K562 (cell line): ENCODE data around the gene GTF2A1L. TPM values are rescaled to one million over a fixed set of nuclear protein-coding genes. Genes with fewer than 3 reads are reported as not detected.

ENCODE experiments used
- ATAC-seq: fragments of 200-7000 bp; cut with Tn5 transposase; 3 replicates; pipeline ENCODE4 v1.9.1; 2020; ENCODE audit warnings: moderate library complexity
- BruUV-seq: library from RNA; stranded (reverse); fragments of 400-500 nt; replicated peaks from 2 replicates; lab custom pipeline; 2021; lab: Mats Ljungman, UMichigan
- CTCF ChIA-PET: fragments of 300-600 bp; formaldehyde crosslinking; extraction: SDS; loops from one replicate; lab custom pipeline; 2021; ENCODE audit warnings: low intra/inter-chr PET ratio; lab: Yijun Ruan, JAX
- POLR2A ChIA-PET: fragments of 300-600, 350-650 bp; sonication (Branson Sonifier 250); formaldehyde crosslinking; extraction: SDS; loops from one replicate; lab custom pipeline; 2021; ENCODE audit warnings: antibody characterized with exemption, inconsistent platforms; lab: Yijun Ruan, JAX
- DNase-seq, 4 experiments: peaks; one replicate each; pipeline versions ENCODE4 v3.0.0 to v3.0.0-alpha.2; 2011 to 2018; ENCODE audit warnings: low spot score in 3 of 4, mixed read lengths in 3 of 4; ENCODE audit errors: extremely low read depth in 1 of 4
- FAIRE-seq: peaks from 2 replicates; lab custom pipeline; 2011; peaks lifted over from hg19 to GRCh38; lab: Jason Lieb, UNC
- H2AFZ ChIP-seq: 2 replicates; pipeline ENCODE4 v1.6.0; 2011; ENCODE audit warnings: low read depth, low read length, control low read depth, inconsistent platforms
- H3K27ac ChIP-seq: fragments of 200-600 bp; 3 replicates; pipeline ENCODE4 v1.8.0; 2011; ENCODE audit warnings: low read depth, mild to moderate bottlenecking, control low read depth, inconsistent platforms, low read length, moderate library complexity, mixed read lengths; ENCODE audit errors: extremely low read depth
- H3K27me3 ChIP-seq, 2 experiments: fragments of 300-600 bp in 1 of 2; 2 replicates in 1 of 2; 3 replicates in 1 of 2; pipeline versions ENCODE4 v1.6.0 to v1.8.0; 2011; ENCODE audit warnings: inconsistent platforms in 2 of 2, low read length in 2 of 2, mild to moderate bottlenecking in 1 of 2, mixed read lengths in 1 of 2, moderate library complexity in 1 of 2; ENCODE audit not compliant: control insufficient read depth in 2 of 2, insufficient read depth in 2 of 2
- H3K36me3 ChIP-seq: fragments of 300-600 bp; 3 replicates; pipeline ENCODE4 v1.8.0; 2011; ENCODE audit warnings: mild to moderate bottlenecking, low read length, inconsistent platforms; ENCODE audit not compliant: control insufficient read depth, insufficient read depth
- H3K4me1 ChIP-seq, 2 experiments: fragments of 200-600 bp in 1 of 2; replicated peaks in 1 of 2; 2 replicates in 1 of 2; 3 replicates in 1 of 2; pipeline versions ENCODE4 v1.5.1 to v1.8.0; 2011; ENCODE audit warnings: inconsistent platforms in 2 of 2, low read length in 2 of 2, mild to moderate bottlenecking in 1 of 2, mixed read lengths in 1 of 2, moderate library complexity in 1 of 2; ENCODE audit not compliant: control insufficient read depth in 2 of 2, insufficient read depth in 2 of 2
- H3K4me2 ChIP-seq: 2 replicates; pipeline ENCODE4 v1.6.1; 2011; ENCODE audit warnings: low read length, control low read depth, inconsistent platforms, mixed read lengths; ENCODE audit not compliant: insufficient read depth
- H3K4me3 ChIP-seq: fragments of 200-600 bp; sonication (generic), shearing (Covaris generic); 2 replicates; pipeline ENCODE4 v1.5.1; 2016; ENCODE audit warnings: control low read depth, inconsistent platforms
- H3K79me2 ChIP-seq: fragments of 200-600 bp; 3 replicates; pipeline ENCODE4 v1.8.0; 2011; ENCODE audit warnings: low read length, inconsistent platforms; ENCODE audit not compliant: control insufficient read depth, insufficient read depth
- H3K9ac ChIP-seq, 2 experiments: 2 replicates each; pipeline versions ENCODE4 v1.6.0 to v1.6.1; 2011; ENCODE audit warnings: low read depth in 2 of 2, low read length in 2 of 2, control low read depth in 1 of 2, inconsistent platforms in 1 of 2, mild to moderate bottlenecking in 1 of 2, mixed read lengths in 1 of 2; ENCODE audit not compliant: insufficient read depth in 1 of 2
- H3K9me1 ChIP-seq: one replicate; pipeline ENCODE4 v1.6.0; 2011; ENCODE audit warnings: inconsistent platforms, mild to moderate bottlenecking, low read length, moderate library complexity; ENCODE audit not compliant: control insufficient read depth, insufficient read depth
- H3K9me3 ChIP-seq: replicated peaks from 2 replicates; pipeline ENCODE4 v1.5.1; 2011; ENCODE audit warnings: low read depth, low read length, inconsistent platforms; ENCODE audit not compliant: control insufficient read depth, insufficient read depth
- H4K20me1 ChIP-seq: replicated peaks from 2 replicates; pipeline ENCODE4 v1.6.1; 2011; ENCODE audit warnings: low read length, inconsistent platforms, mixed read lengths; ENCODE audit not compliant: control insufficient read depth, insufficient read depth
- ADNP ChIP-seq: fragments of 200-800 bp; sonication (Bioruptor generic); IDR thresholded peaks from 2 replicates; pipeline ENCODE4 v1.6.1; 2016; ENCODE audit warnings: missing genetic modification characterization, missing compliant biosample characterization
- E2F5 ChIP-seq: sonication (generic); formaldehyde crosslinking; IDR thresholded peaks from 2 replicates; pipeline ENCODE4 v1.8.0; 2022; ENCODE audit warnings: mild to moderate bottlenecking, missing genetic modification reagents
- FOS ChIP-seq: IDR thresholded peaks from 3 replicates; pipeline ENCODE4 v1.6.1; 2011; ENCODE audit not compliant: insufficient read length; ENCODE audit errors: extremely low read depth
- HIVEP1 ChIP-seq: fragments of 250-450 bp; sonication (Bioruptor Pico); IDR thresholded peaks from 2 replicates; pipeline ENCODE4 v1.4.0; 2020; ENCODE audit warnings: mild to moderate bottlenecking
- MEF2A ChIP-seq: IDR thresholded peaks from 2 replicates; pipeline ENCODE4 v1.6.1; 2011; ENCODE audit warnings: low read depth, mild to moderate bottlenecking, low read length, moderate library complexity; ENCODE audit not compliant: control insufficient read depth
- MNT ChIP-seq, 2 experiments: fragments of 450-650 bp; conservative IDR thresholded peaks; 2 replicates each; pipeline ENCODE4 v1.6.1; 2017; ENCODE audit warnings: mild to moderate bottlenecking in 2 of 2, moderate library complexity in 2 of 2
- NR0B1 ChIP-seq: fragments of 450-650 bp; IDR thresholded peaks from one replicate; pipeline ENCODE4 v1.6.1; 2018; ENCODE audit warnings: mild to moderate bottlenecking, moderate library complexity; ENCODE audit not compliant: partially characterized antibody
- PCBP1 ChIP-seq: fragments of 200-400 bp; formaldehyde crosslinking; IDR thresholded peaks from 2 replicates; pipeline ENCODE4 v1.6.1; 2018; ENCODE audit warnings: mild to moderate bottlenecking, low read depth, low read length; ENCODE audit not compliant: poor library complexity, severe bottlenecking
- PHB2 ChIP-seq: fragments of 450-650 bp; IDR thresholded peaks from 2 replicates; pipeline ENCODE4 v1.6.1; 2017; ENCODE audit warnings: low read depth
- RBM25 ChIP-seq: fragments of 200-400 bp; formaldehyde crosslinking; IDR thresholded peaks from 2 replicates; pipeline ENCODE4 v1.6.1; 2018; ENCODE audit warnings: low read length, low read depth, moderate library complexity; ENCODE audit not compliant: severe bottlenecking
- TAL1 ChIP-seq: fragments of 450-650 bp; IDR thresholded peaks from 2 replicates; pipeline ENCODE4 v1.6.1; 2016; ENCODE audit warnings: mild to moderate bottlenecking
- TFAP4 ChIP-seq: sonication (generic); formaldehyde crosslinking; IDR thresholded peaks from 2 replicates; pipeline ENCODE4 v1.8.0; 2022; ENCODE audit warnings: missing genetic modification reagents, mild to moderate bottlenecking, moderate library complexity, borderline replicate concordance
- ZNF217 ChIP-seq: sonication (generic); formaldehyde crosslinking; IDR thresholded peaks from 2 replicates; pipeline ENCODE4 v1.8.0; 2022; ENCODE audit warnings: mild to moderate bottlenecking, missing genetic modification reagents
- ZNF253 ChIP-seq: fragments of 250-450 bp; sonication (Bioruptor Pico); conservative IDR thresholded peaks from 2 replicates; pipeline ENCODE4 v1.6.1; 2021; ENCODE audit warnings: mild to moderate bottlenecking
- ZNF3 ChIP-seq: fragments of 250-450 bp; sonication (Bioruptor Pico); IDR thresholded peaks from 2 replicates; pipeline ENCODE4 v1.5.0; 2021; ENCODE audit warnings: mild to moderate bottlenecking, moderate library complexity
- ZNF77 ChIP-seq: fragments of 250-450 bp; sonication (Bioruptor Pico); IDR thresholded peaks from 2 replicates; pipeline ENCODE4 v1.5.0; 2020
- ZNF785 ChIP-seq: fragments of 250-450 bp; sonication (Bioruptor Pico); IDR thresholded peaks from 2 replicates; pipeline ENCODE4 v1.4.0; 2020; ENCODE audit warnings: mild to moderate bottlenecking
- ZZZ3 ChIP-seq: fragments of 450-650 bp; IDR thresholded peaks from 2 replicates; pipeline ENCODE4 v1.6.1; 2016; ENCODE audit warnings: antibody characterized with exemption, mild to moderate bottlenecking, moderate library complexity
- WGBS: fragments of 100-300 bp; shearing (Covaris generic); methylation state at CpG from one replicate; pipeline ENCODE4 v1.1.6; 2016; ENCODE audit warnings: low coverage, mixed read lengths; ENCODE audit not compliant: insufficient coverage; ENCODE audit errors: missing lambda C conversion rate; 5-methylcytosine and 5-hydroxymethylcytosine counted together
- in situ Hi-C: fragments of 300-500 bp; cut with MboI; formaldehyde crosslinking; loops from 4 replicates; pipeline ENCODE4 v1.15.0; 2018; ENCODE audit warnings: inconsistent platforms, mixed read lengths
- intact Hi-C: fragments of 100-400 bp; cut with micrococcal nuclease; formaldehyde crosslinking; loops from 2 replicates; pipeline ENCODE4 v1.14.2; 2022
- polyA plus RNA-seq, 8 experiments: library from polyadenylated mRNA; depleted of rRNA in 4 of 8; stranded (reverse) in 5 of 8; unstranded in 3 of 8; fragments of >200 nt; fragmentation: Nextera tagmentation in 2 of 8; fragmentation: Illumina TruSeq in 1 of 8; extraction: Ambion mirVana in 2 of 8; extraction: Trizol in 1 of 8; gene quantifications; 2 replicates each; pipeline versions ENCODE4 v1.2.1 to v1.2.3, GENCODE V29; 2011 to 2014; ENCODE audit warnings: inconsistent platforms in 1 of 8, missing spikeins in 1 of 8
- total RNA-seq, 7 experiments: library from RNA; depleted of rRNA in 6 of 7; stranded (reverse); fragments of >200 nt in 6 of 7; fragmentation: Illumina TruSeq in 2 of 7; extraction: Trizol in 2 of 7; gene quantifications; 2 replicates each; pipeline versions ENCODE4 v1.2.1 to v1.2.3, GENCODE V29; 2011 to 2021; ENCODE audit warnings: low replicate concordance in 1 of 7

Gene GTF2A1L
- total and polyA plus RNA-seq, 9 of the 15 experiments (the other 6 are each of a cell fraction or from before 2014, with no cell fraction given), result 0.05 to 0.35 (median 0.12) TPM; not detected in 5

GRCh38 chr2:48635786-48636185 is 18.1 kb downstream of the GTF2A1L start (continued):
- no peak for TF ChIP-seq MNT (conservative IDR thresholded peaks at IDR 0.05)
- TF ChIP-seq E2F5 (CRISPR knock-in tag), result no peak

- Histone ChIP-seq H3K36me3 (no peaks in the 10 kb centered on the region), H4K20me1 (no peaks in the 10 kb centered on the region), H3K9ac (no peak overlapping the region), H3K27me3 (peaks cover 0 to 8% of the 10 kb centered on the region in 2 experiments; a peak in 1 of 5 replicates), H3K9me1 (no peaks in the 10 kb centered on the region)
- 9% methylated on average over 1 of the region's 1 CpG for WGBS
- ATAC-seq (no peak), FAIRE-seq (no peak), DNase-seq (no peak)
- no peak for TF ChIP-seq MEF2A
- no peak for TF ChIP-seq PHB2
- no peak for TF ChIP-seq ZNF785 (CRISPR knock-in tag)
- TF ChIP-seq ZNF3 (CRISPR knock-in tag), result no peak
- TF ChIP-seq FOS, result no peak
- no peak for TF ChIP-seq ZNF253
- TF ChIP-seq HIVEP1 (CRISPR knock-in tag), result no peak
- TF ChIP-seq TFAP4 (CRISPR knock-in tag), result no peak
- no peak for TF ChIP-seq ZZZ3
- no peak for TF ChIP-seq RBM25
- no peak for TF ChIP-seq PCBP1
- no peak for TF ChIP-seq ADNP (tag)
- TF ChIP-seq ZNF77, result no peak
- TF ChIP-seq TAL1, result no peak
- no peak for TF ChIP-seq NR0B1
- TF ChIP-seq ZNF217 (CRISPR knock-in tag), result no peak
- TF ChIP-seq, all 486 proteins: peak for 0
- intact Hi-C loops, result no loop called here
- peaks cover 0 to 2% of the 10 kb centered on the region in 2 experiments; a peak in 2 of 5 replicates for H3K4me1 ChIP-seq
- no peaks in the 10 kb centered on the region for H3K9me3 ChIP-seq
- BruUV-seq, result no TSS peak
- ChIA-PET CTCF (no interaction called here), POLR2A (no interaction called here)
- H3K79me2 ChIP-seq, result no peaks in the 10 kb centered on the region
- H3K4me3 ChIP-seq, result no peak overlapping the region
- H3K27ac ChIP-seq, result no peak overlapping the region
- no peak overlapping the region for H3K4me2 ChIP-seq
- in situ Hi-C loops, result no loop called here
- H2AFZ ChIP-seq, result no peak overlapping the region
Measured at GRCh38 chr2:48638261-48638660, 20.6 kb downstream of the GTF2A1L start.
